HTERT RPE-1 (cell line): ENCODE data around the gene COPS9.

Experiments used
- in situ Hi-C: fragments of 300-500 bp; cut with MboI; formaldehyde crosslinking; loops from 4 replicates; pipeline ENCODE4 v1.14.3; 2020; ENCODE audit warnings: low sequenced_read_pairs

COPS9 gene

GRCh38 chr2:240166761-240167587, 30.9 kb upstream of the COPS9 start:
- in situ Hi-C loops, result no loop called here

GRCh38 chr2:240166191-240166590, 30.1 kb upstream of the COPS9 start:
- in situ Hi-C loops, result no loop called here

- in situ Hi-C loops, result no loop called here
These were observed 29.6 kb upstream of the COPS9 start for GRCh38 chr2:240165661-240166060.

GRCh38 chr2:240165034-240165433, 28.9 kb upstream of the COPS9 start:
- in situ Hi-C loops, result no loop called here

GRCh38 chr2:240164586-240164985, 28.5 kb upstream of the COPS9 start:
- in situ Hi-C loops, result no loop called here

GRCh38 chr2:240163844-240164574, 27.9 kb upstream of the COPS9 start:
- in situ Hi-C loops, result no loop called here

- in situ Hi-C loops, result no loop called here
These were observed 27.0 kb upstream of the COPS9 start for GRCh38 chr2:240162939-240163714.

GRCh38 chr2:240162531-240162930, 26.4 kb upstream of the COPS9 start:
- in situ Hi-C loops, result no loop called here

- in situ Hi-C loops, result no loop called here
These were observed 25.9 kb upstream of the COPS9 start for GRCh38 chr2:240162032-240162431.

GRCh38 chr2:240161087-240161750, 25.1 kb upstream of the COPS9 start:
- in situ Hi-C loops, result no loop called here

- in situ Hi-C loops, result no loop called here
These were observed 24.4 kb upstream of the COPS9 start for GRCh38 chr2:240160291-240161086.

- in situ Hi-C loops, result no loop called here
These were observed 23.2 kb upstream of the COPS9 start for GRCh38 chr2:240159251-240159839.

- in situ Hi-C loops, result no loop called here
These were observed 21.0 kb upstream of the COPS9 start for GRCh38 chr2:240157147-240157470.

GRCh38 chr2:240156435-240157146, 20.5 kb upstream of the COPS9 start:
- in situ Hi-C loops, result no loop called here

- in situ Hi-C loops, result no loop called here
These were observed 19.8 kb upstream of the COPS9 start for GRCh38 chr2:240155745-240156390.

- in situ Hi-C loops, result no loop called here
These were observed 19.1 kb upstream of the COPS9 start for GRCh38 chr2:240155048-240155744.

- in situ Hi-C loops, result no loop called here
These were observed 18.5 kb upstream of the COPS9 start for GRCh38 chr2:240154606-240155005.

- in situ Hi-C loops, result no loop called here
These were observed 17.3 kb upstream of the COPS9 start for GRCh38 chr2:240153418-240153817.
